WTC11 (cell line): ENCODE results near the gene CHORDC1.

Experiments
- ATF2 ChIP-seq: sonication (generic); formaldehyde crosslinking; IDR thresholded peaks from 2 replicates; pipeline ENCODE4 v1.8.1; 2022; ENCODE audit warnings: low read depth, missing genetic modification reagents, borderline replicate concordance
- CTCF ChIP-seq: fragments of 200-600 bp; IDR thresholded peaks from 2 replicates; pipeline ENCODE4 v1.8.0; 2022; ENCODE audit warnings: antibody characterized with exemption
- FOXK1 ChIP-seq: sonication (generic); formaldehyde crosslinking; IDR thresholded peaks from 2 replicates; pipeline ENCODE4 v1.8.0; 2022; ENCODE audit warnings: mild to moderate bottlenecking, moderate library complexity, missing genetic modification reagents
- GABPB1 ChIP-seq: sonication (generic); formaldehyde crosslinking; IDR thresholded peaks from 2 replicates; pipeline ENCODE4 v1.8.1; 2023; ENCODE audit warnings: mild to moderate bottlenecking, missing genetic modification reagents
- PREB ChIP-seq: sonication (generic); formaldehyde crosslinking; IDR thresholded peaks from 2 replicates; pipeline ENCODE4 v1.8.1; 2022; ENCODE audit warnings: mild to moderate bottlenecking, missing genetic modification reagents, moderate library complexity, borderline replicate concordance
- RELA ChIP-seq: sonication (generic); formaldehyde crosslinking; IDR thresholded peaks from 2 replicates; pipeline ENCODE4 v1.8.1; 2022; ENCODE audit warnings: missing genetic modification reagents, mild to moderate bottlenecking, borderline replicate concordance
- SP1 ChIP-seq: sonication (generic); formaldehyde crosslinking; conservative IDR thresholded peaks from 2 replicates; pipeline ENCODE4 v1.8.1; 2022; ENCODE audit warnings: missing genetic modification reagents
- ZNF219 ChIP-seq: sonication (generic); formaldehyde crosslinking; IDR thresholded peaks from 2 replicates; pipeline ENCODE4 v1.8.0; 2023; ENCODE audit warnings: missing genetic modification reagents, mild to moderate bottlenecking, borderline replicate concordance

GRCh38 chr11:90218606-90219005 lies 4.2 kb downstream of the CHORDC1 start:
- no peak for TF ChIP-seq CTCF
- TF ChIP-seq PREB (CRISPR knock-in tag) = no peak
- TF ChIP-seq SP1 (CRISPR knock-in tag) = no peak
- no peak for TF ChIP-seq ATF2 (CRISPR knock-in tag)
- TF ChIP-seq ZNF219 (CRISPR knock-in tag) = no peak
- TF ChIP-seq RELA (CRISPR knock-in tag) = no peak
- no peak for TF ChIP-seq GABPB1 (CRISPR knock-in tag)
- TF ChIP-seq FOXK1 = no peak
